HG03108 (cell line): ENCODE data around the gene PIMREG.

Experiments used
- ATAC-seq: cut with Tn5 transposase; IDR thresholded peaks from one replicate; pipeline ENCODE4 v1.9.1; 2021; ENCODE audit warnings: moderate library complexity; ENCODE audit not compliant: unreplicated experiment

The PIMREG gene

GRCh38 chr17:6437466-6437865, 6.8 kb upstream of the PIMREG start:
- no peak for ATAC-seq

GRCh38 chr17:6437956-6438355, 6.3 kb upstream of the PIMREG start:
- no peak for ATAC-seq

DNA sequence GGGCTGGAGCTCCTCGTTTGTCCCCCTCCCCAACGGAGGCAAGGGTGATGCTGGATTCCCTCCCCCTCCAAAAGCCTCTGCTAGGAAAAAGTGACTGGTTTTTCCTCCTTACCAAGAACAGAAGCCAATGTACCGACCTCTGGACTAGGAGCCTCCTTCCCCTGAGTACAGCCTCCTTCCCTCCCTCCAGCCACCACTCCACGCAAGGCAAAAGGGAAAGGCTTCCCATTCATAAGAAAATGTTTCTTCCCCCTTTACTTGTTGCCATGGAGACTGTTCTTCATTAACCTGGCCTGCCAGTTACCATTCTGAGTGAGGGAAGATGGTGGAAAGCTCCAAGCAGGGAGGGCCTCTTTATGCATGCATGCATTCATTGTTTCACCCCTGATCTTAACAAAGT, 4.3 kb upstream of the PIMREG start:
- ATAC-seq = no peak

DNA sequence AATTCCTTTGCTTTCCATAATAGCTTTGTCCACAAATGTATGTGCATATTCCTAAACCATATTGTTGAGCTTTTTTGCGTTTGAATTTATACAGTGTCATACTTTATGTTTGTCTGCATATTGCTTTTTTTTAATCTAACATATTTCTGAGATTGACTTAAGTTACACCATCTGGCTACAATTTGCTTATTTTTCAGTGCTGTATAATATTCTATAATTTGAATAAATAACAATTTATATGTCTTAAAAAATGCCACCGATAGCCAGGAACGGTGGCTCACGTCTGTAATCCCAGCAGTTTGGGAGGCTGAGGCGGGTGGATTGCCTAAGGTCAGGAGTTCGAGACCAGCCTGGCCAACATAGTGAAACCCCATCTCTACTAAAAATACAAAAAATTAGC, 1.5 kb upstream of the PIMREG start:
- no peak for ATAC-seq

DNA sequence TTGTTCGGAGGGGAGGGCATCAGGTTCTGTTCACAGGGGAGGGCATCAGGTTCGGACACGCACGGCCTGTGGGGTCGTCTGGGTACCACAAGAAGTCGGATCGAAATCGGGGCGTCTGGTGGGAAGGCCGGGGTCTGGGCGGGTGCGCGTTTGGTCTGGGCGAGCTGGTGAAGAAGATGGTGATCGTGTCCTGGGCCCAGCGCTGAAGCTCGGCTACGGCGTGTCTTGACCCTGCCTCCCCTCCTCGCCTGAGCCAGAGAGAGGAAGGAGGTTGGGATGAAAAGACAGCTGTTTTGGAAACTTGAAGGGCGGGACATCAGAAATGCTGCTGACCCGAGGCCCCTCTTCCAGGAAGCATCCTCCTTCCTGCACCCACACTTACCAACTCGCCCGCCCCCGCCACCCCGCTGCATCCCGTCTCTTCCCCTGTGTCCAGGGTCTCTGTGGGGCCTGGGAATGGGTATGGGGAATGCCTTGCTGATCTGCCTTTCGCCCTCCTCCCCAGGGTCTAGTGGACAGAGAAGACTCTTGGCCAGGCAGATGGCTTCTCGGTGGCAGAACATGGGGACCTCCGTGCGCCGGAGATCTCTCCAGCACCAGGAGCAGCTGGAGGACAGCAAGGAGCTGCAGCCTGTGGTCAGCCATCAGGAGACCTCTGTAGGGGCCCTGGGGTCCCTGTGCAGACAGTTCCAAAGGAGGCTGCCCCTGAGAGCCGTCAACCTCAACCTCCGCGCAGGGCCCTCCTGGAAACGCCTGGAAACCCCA, 498 bp downstream of the PIMREG start:
- no peak for ATAC-seq

DNA sequence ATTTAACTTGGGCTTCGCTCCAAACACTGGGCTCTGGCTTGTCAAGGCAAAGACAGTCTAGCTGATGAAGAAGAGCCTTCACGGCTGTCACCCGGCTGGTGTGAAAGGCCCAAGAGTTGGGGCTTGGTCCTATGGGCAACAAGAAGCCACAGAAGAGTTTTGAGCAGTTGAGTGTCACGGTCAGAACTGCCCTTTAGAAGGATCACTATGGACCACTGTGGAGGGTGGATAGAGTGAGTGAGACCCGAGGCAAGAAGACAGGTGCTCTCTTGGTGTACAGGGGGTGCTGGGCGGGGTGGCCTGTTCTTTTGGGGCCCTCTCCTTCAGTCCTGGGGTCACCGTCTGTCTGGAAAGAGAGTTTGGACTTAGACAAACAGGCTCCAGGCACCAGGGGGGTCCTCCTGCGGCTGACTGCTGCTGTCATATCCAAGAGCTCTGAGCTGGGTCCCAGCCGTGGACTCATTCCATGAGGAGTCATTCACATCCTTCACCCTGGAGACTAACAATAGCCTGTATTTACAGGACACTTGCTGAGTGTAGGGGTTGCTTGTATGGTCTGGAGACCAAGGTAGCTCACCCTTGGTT, 2.4 kb downstream of the PIMREG start:
- no peak for ATAC-seq

DNA sequence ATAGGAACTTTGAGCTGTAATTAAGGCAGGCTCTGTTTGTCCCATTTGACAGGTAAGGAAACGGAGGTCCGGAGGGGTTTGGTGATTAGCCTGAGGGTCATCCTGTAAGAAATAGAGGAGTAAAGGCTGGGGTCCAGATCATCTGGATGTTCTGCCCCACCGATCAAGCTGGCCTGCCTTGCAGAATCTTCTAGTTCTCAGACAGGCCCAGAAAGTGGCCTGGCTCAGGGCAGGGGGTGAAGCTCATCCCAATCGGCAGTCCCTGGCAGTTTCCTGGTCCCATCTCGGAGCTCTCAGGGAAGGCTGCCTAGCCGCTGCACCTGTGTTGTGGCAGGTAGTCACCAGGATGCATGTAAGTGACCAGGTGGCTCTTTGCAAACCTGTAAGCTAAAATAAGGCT, 4.2 kb downstream of the PIMREG start:
- no peak for ATAC-seq

- no peak for ATAC-seq
Observed at GRCh38 chr17:6449307-6449706, 5.1 kb downstream of the PIMREG start.

GRCh38 chr17:6450926-6451832, 6.9 kb downstream of the PIMREG start:
- no peak for ATAC-seq

DNA sequence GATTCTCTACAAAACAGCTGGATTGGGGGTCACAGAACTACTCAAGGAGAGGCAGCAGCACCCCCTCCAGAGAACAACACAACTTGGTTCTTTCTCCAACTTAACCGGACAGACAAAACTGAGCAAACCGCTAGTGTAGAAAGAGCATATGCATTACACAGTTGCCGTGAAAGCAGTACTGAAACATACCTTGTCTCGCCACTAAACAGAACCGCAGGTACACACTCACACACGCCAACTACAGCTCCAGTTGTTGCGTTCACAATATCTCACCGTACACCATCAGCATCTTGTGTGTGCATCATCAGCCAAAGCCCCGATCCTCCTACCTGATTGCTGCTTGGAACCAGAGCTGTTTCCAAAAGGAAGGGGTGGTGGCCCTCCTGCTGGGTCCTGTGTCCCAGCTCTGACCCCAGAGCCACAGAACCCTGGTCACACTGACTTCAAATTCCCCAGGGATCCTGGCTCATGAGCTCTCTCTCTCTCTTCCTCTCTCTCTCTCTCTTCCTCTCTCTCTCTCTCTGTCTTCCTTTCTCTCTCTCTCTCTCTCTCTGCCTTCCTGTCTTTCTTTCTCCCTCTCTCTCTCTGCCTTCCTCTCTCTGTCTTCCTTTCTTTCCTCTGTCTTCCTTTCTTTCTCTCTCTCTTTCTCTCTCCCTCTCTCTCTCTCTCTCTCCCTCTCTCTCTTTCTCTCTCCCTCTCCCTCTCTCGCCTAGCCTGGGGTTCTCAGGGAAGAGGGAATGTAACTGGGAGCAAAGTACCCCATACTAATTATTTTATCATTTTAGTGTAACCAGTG, 8.4 kb downstream of the PIMREG start:
- ATAC-seq = no peak

DNA sequence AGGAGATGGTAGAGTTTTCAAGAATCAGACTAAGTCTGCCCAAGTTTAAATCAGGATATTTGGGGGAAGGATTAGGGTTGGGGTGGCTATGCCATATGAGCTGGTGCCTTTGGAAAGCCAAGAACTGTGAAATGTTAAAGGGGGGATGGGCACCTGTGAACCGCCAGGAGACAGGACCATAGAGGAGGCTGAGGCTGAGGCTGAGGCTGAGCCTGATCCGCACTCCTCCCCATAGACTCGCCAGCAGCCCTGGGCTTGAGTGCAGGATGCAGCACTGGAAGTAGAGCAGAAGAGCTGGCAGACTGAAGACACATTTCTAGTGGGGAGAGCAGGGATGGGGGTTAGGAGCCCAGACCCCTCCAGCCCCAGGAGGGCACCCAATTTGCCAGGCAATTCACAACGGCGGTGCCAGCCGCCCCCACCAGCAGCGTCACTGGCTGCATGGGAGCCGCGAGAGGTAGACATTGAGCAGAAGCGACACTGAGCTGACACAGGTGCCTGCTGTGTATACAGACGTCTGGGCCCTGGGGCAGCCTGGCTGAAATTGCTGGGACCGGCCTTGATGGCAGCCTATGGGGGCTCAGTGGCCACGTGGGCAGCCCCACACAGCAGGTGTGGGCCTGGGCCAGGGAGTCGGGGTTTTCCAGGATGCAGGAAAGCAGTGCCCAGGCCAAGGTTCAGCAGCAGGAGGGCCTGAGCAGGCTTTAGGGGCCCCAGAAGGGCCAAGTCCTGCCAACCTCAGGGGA, 9.2 kb downstream of the PIMREG start:
- ATAC-seq = no peak

GRCh38 chr17:6454495-6455320, 10.5 kb downstream of the PIMREG start:
- ATAC-seq = no peak

GRCh38 chr17:6455321-6455705, 11.1 kb downstream of the PIMREG start:
- ATAC-seq = peak; percentile 40

GRCh38 chr17:6456321-6456720, 12.1 kb downstream of the PIMREG start:
- ATAC-seq = no peak

- no peak for ATAC-seq
Observed at GRCh38 chr17:6456914-6457687, 12.8 kb downstream of the PIMREG start.

GRCh38 chr17:6457688-6458459, 13.6 kb downstream of the PIMREG start:
- ATAC-seq = no peak

DNA sequence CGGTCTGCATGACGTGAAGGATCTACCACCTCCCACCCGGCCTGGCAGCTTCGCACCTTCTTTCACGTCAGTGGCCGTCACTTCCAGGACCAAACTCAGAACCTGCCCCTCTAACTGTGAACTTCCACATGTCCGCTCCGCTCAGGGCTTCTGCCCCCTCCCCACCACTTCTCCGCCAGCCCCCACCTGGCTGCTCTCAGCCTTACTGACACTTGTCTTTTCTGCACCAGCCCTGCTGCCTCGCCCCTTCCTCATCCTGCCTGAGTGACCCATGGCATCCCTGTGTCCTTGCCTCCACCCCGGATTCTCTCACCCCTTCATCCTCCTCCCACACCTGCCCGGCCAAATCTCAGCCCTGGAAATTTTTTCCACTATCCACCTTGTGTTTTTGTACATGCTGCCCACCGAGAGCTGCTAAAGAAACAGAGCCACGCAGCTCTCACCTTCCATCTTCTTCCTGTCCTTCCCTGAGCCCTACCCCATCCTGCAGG, 14.2 kb downstream of the PIMREG start:
- no peak for ATAC-seq
